Naive B cell (primary cell): ENCODE data around the gene C2orf76. TPM values are rescaled to one million over a fixed set of nuclear protein-coding genes. Genes with fewer than 3 reads are reported as not detected.
A peak's percentile ranks its signal among the peaks of the same experiment; 100 is the strongest.

Experiments
- ATAC-seq, 2 donors: fragments of 150-1000 bp; cut with Tn5 transposase; 2 replicates each; pipeline ENCODE4 v1.10.0; 2021; ENCODE audit warnings: low read depth in 2 of 2, mild to moderate bottlenecking in 2 of 2, moderate library complexity in 2 of 2
- DNase-seq: peaks from one replicate; pipeline ENCODE4 v3.0.0; 2022
- H3K27ac Mint-ChIP-seq, 6 donors: one replicate each; pipeline ENCODE4 v1.8.0; 2020 to 2022; ENCODE audit warnings: mild to moderate bottlenecking in 6 of 6, mixed read lengths in 6 of 6, moderate library complexity in 5 of 6, inconsistent platforms in 2 of 6
- H3K27me3 Mint-ChIP-seq, 3 donors: one replicate each; pipeline ENCODE4 v1.8.0; 2021 to 2022; ENCODE audit warnings: mixed read lengths in 3 of 3, mild to moderate bottlenecking in 1 of 3
- H3K36me3 Mint-ChIP-seq, 2 donors: one replicate each; pipeline ENCODE4 v1.8.0; 2020 to 2022; ENCODE audit warnings: mixed read lengths in 2 of 2, inconsistent platforms in 1 of 2, mild to moderate bottlenecking in 1 of 2
- H3K4me1 Mint-ChIP-seq, 3 donors: one replicate each; pipeline ENCODE4 v1.8.0; 2020 to 2022; ENCODE audit warnings: mixed read lengths in 3 of 3, inconsistent platforms in 1 of 3, mild to moderate bottlenecking in 1 of 3, moderate library complexity in 1 of 3
- H3K4me3 Mint-ChIP-seq, 8 donors: one replicate each; pipeline ENCODE4 v1.8.0; 2020 to 2022; ENCODE audit warnings: mild to moderate bottlenecking in 8 of 8, mixed read lengths in 8 of 8, moderate library complexity in 8 of 8, inconsistent platforms in 2 of 8
- H3K9me3 Mint-ChIP-seq, 7 donors: one replicate each; pipeline ENCODE4 v1.8.0; 2020 to 2022; ENCODE audit warnings: mixed read lengths in 7 of 7, mild to moderate bottlenecking in 5 of 7, inconsistent platforms in 2 of 7, moderate library complexity in 1 of 7
- polyA plus RNA-seq, 6 donors: library from polyadenylated mRNA; unstranded; fragments of 300-500 nt; fragmentation: Illumina TruSeq; gene quantifications; one replicate each; pipeline ENCODE4 v1.2.3, GENCODE V29; 2021; ENCODE audit warnings: low read depth in 6 of 6

The C2orf76 gene
- polyA plus RNA-seq, 6 donors from 2014 or later, result 19.2 to 29.0 (median 25.2) TPM

- H3K9me3 Mint-ChIP-seq, result peaks cover 0 to 33% (median 19%) of the 10 kb centered on the region in 7 donors
- H3K4me3 Mint-ChIP-seq, result no peak overlapping the region
- DNase-seq, result no peak
- H3K27ac Mint-ChIP-seq, result no peak overlapping the region
- no peak for ATAC-seq
- H3K4me1 Mint-ChIP-seq, result peaks cover 13 to 49% (median 17%) of the 10 kb centered on the region in 3 donors
- H3K27me3 Mint-ChIP-seq, result no peaks in the 10 kb centered on the region
- peaks cover 8 to 9% of the 10 kb centered on the region in 2 donors for H3K36me3 Mint-ChIP-seq
Observed at GRCh38 chr2:119350311-119350998, 16.2 kb downstream of the C2orf76 start.

- Mint-ChIP-seq H3K4me1 (peaks cover 11 to 42% (median 15%) of the 10 kb centered on the region in 3 donors), H3K27ac (peak overlapping the region in 4 of 6 donors; percentile 33 to 73 (median 48)), H3K27me3 (no peaks in the 10 kb centered on the region), H3K9me3 (peaks cover 0 to 26% (median 15%) of the 10 kb centered on the region in 7 donors), H3K4me3 (peak overlapping the region in 2 of 8 donors; percentile 1 to 44), H3K36me3 (peaks cover 8 to 9% of the 10 kb centered on the region in 2 donors)
- DNase-seq (no peak), ATAC-seq (no peak)
Observed at GRCh38 chr2:119349289-119349688, 17.3 kb downstream of the C2orf76 start.

GRCh38 chr2:119341684-119342083 is 24.9 kb downstream of the C2orf76 start:
- peaks cover 23 to 36% (median 24%) of the 10 kb centered on the region in 3 donors for H3K4me1 Mint-ChIP-seq
- H3K27me3 Mint-ChIP-seq, result no peaks in the 10 kb centered on the region
- H3K27ac Mint-ChIP-seq, result peak overlapping the region in 1 of 6 donors; percentile 81
- no peak for ATAC-seq
- no peaks in the 10 kb centered on the region for H3K9me3 Mint-ChIP-seq
- H3K4me3 Mint-ChIP-seq, result no peak overlapping the region
- DNase-seq, result no peak
- no peaks in the 10 kb centered on the region for H3K36me3 Mint-ChIP-seq

GRCh38 chr2:119339562-119339923 is 27.1 kb downstream of the C2orf76 start:
- DNase-seq (no peak), ATAC-seq (peak in 1 of 2 donors; percentile 5)
- H3K27me3 Mint-ChIP-seq, result no peaks in the 10 kb centered on the region
- peaks cover 23 to 36% (median 24%) of the 10 kb centered on the region in 3 donors for H3K4me1 Mint-ChIP-seq
- no peaks in the 10 kb centered on the region for H3K9me3 Mint-ChIP-seq
- H3K4me3 Mint-ChIP-seq, result peak overlapping the region in 6 of 8 donors; percentile 2 to 78 (median 36)
- H3K36me3 Mint-ChIP-seq, result no peaks in the 10 kb centered on the region
- peak overlapping the region; percentile 12 to 97 (median 91) for H3K27ac Mint-ChIP-seq

- Mint-ChIP-seq H3K36me3 (no peaks in the 10 kb centered on the region), H3K4me1 (peaks cover 23 to 39% (median 24%) of the 10 kb centered on the region in 3 donors), H3K9me3 (no peaks in the 10 kb centered on the region), H3K27ac (peak overlapping the region; percentile 63 to 97 (median 91)), H3K27me3 (no peaks in the 10 kb centered on the region), H3K4me3 (peak overlapping the region; percentile 6 to 85 (median 73))
- ATAC-seq (peak; percentile 100), DNase-seq (peak; percentile 76)
Observed at GRCh38 chr2:119338826-119339561, 27.6 kb downstream of the C2orf76 start.

- Mint-ChIP-seq H3K4me1 (peaks cover 23 to 40% (median 24%) of the 10 kb centered on the region in 3 donors), H3K9me3 (no peaks in the 10 kb centered on the region), H3K4me3 (peak overlapping the region in 6 of 8 donors; percentile 19 to 85 (median 30)), H3K36me3 (no peaks in the 10 kb centered on the region), H3K27me3 (no peaks in the 10 kb centered on the region), H3K27ac (peak overlapping the region; percentile 63 to 97 (median 91))
- no peak for ATAC-seq
- no peak for DNase-seq
Observed at GRCh38 chr2:119338272-119338671, 28.4 kb downstream of the C2orf76 start.

- Mint-ChIP-seq H3K4me1 (peaks cover 23 to 40% (median 24%) of the 10 kb centered on the region in 3 donors), H3K4me3 (peak overlapping the region in 1 of 8 donors; percentile 32), H3K27ac (peak overlapping the region in 5 of 6 donors; percentile 52 to 97 (median 90))
Observed at GRCh38 chr2:119337749-119338148, 28.9 kb downstream of the C2orf76 start.

GRCh38 chr2:119333833-119334232 is 32.8 kb downstream of the C2orf76 start:
- peak overlapping the region in 1 of 6 donors; percentile 38 for H3K27ac Mint-ChIP-seq
- H3K4me3 Mint-ChIP-seq, result no peak overlapping the region
- DNase-seq, result no peak
- no peaks in the 10 kb centered on the region for H3K36me3 Mint-ChIP-seq
- no peak for ATAC-seq
- H3K27me3 Mint-ChIP-seq, result no peaks in the 10 kb centered on the region
- H3K4me1 Mint-ChIP-seq, result peaks cover 8 to 17% (median 9%) of the 10 kb centered on the region in 3 donors
- no peaks in the 10 kb centered on the region for H3K9me3 Mint-ChIP-seq

More at GRCh38 chr2:119337749-119338148, 28.9 kb downstream of the C2orf76 start:
- H3K36me3 Mint-ChIP-seq, result no peaks in the 10 kb centered on the region
- no peak for ATAC-seq
- no peaks in the 10 kb centered on the region for H3K9me3 Mint-ChIP-seq
- H3K27me3 Mint-ChIP-seq, result no peaks in the 10 kb centered on the region
- no peak for DNase-seq

- no peaks in the 10 kb centered on the region for H3K36me3 Mint-ChIP-seq
- ATAC-seq (no peak), DNase-seq (no peak)
- H3K4me3 Mint-ChIP-seq, result no peak overlapping the region
- no peaks in the 10 kb centered on the region for H3K9me3 Mint-ChIP-seq
- H3K27me3 Mint-ChIP-seq, result no peaks in the 10 kb centered on the region
- H3K4me1 Mint-ChIP-seq, result peaks cover 4 to 12% (median 4%) of the 10 kb centered on the region in 3 donors
- H3K27ac Mint-ChIP-seq, result no peak overlapping the region
Observed at GRCh38 chr2:119333360-119333759, 33.3 kb downstream of the C2orf76 start.

GRCh38 chr2:119332953-119333352 is 33.7 kb downstream of the C2orf76 start:
- no peaks in the 10 kb centered on the region for H3K27me3 Mint-ChIP-seq
- no peak overlapping the region for H3K4me3 Mint-ChIP-seq
- H3K27ac Mint-ChIP-seq, result no peak overlapping the region
- no peak for DNase-seq
- H3K36me3 Mint-ChIP-seq, result no peaks in the 10 kb centered on the region
- H3K4me1 Mint-ChIP-seq, result peaks cover 0 to 8% (median under 1%) of the 10 kb centered on the region in 3 donors
- H3K9me3 Mint-ChIP-seq, result no peaks in the 10 kb centered on the region
- no peak for ATAC-seq

- H3K4me1 Mint-ChIP-seq, result no peaks in the 10 kb centered on the region
- H3K27me3 Mint-ChIP-seq, result no peaks in the 10 kb centered on the region
- H3K9me3 Mint-ChIP-seq, result no peaks in the 10 kb centered on the region
- H3K4me3 Mint-ChIP-seq, result no peak overlapping the region
- H3K27ac Mint-ChIP-seq, result no peak overlapping the region
- ATAC-seq (no peak), DNase-seq (no peak)
- peaks cover 0 to 9% of the 10 kb centered on the region in 2 donors for H3K36me3 Mint-ChIP-seq
Observed at GRCh38 chr2:119327431-119327830, 39.2 kb downstream of the C2orf76 start.

- no peak overlapping the region for H3K27ac Mint-ChIP-seq
- no peaks in the 10 kb centered on the region for H3K9me3 Mint-ChIP-seq
- DNase-seq, result no peak
- no peak for ATAC-seq
- H3K27me3 Mint-ChIP-seq, result no peaks in the 10 kb centered on the region
- H3K36me3 Mint-ChIP-seq, result peaks cover 0 to 9% of the 10 kb centered on the region in 2 donors
- no peaks in the 10 kb centered on the region for H3K4me1 Mint-ChIP-seq
- H3K4me3 Mint-ChIP-seq, result no peak overlapping the region
Observed at GRCh38 chr2:119326938-119327337, 39.7 kb downstream of the C2orf76 start.

GRCh38 chr2:119324685-119325270 is 41.9 kb downstream of the C2orf76 start:
- no peak for DNase-seq
- Mint-ChIP-seq H3K27me3 (no peaks in the 10 kb centered on the region), H3K4me3 (no peak overlapping the region), H3K27ac (peak overlapping the region in 1 of 6 donors; percentile 68), H3K36me3 (peaks cover 0 to 9% of the 10 kb centered on the region in 2 donors), H3K4me1 (no peaks in the 10 kb centered on the region), H3K9me3 (no peaks in the 10 kb centered on the region)
- ATAC-seq, result no peak
